ENCODE results near the gene RASL12. TPM values are rescaled to one million over a fixed set of nuclear protein-coding genes. Genes with fewer than 3 reads are reported as not detected.
A peak's percentile ranks its signal among the peaks of the same experiment; 100 is the strongest.

Gene RASL12
- total and polyA plus RNA-seq, 2 of the 4 experiments (the other 2 are of a cell fraction) = 0.18 to 0.22 TPM

DNA sequence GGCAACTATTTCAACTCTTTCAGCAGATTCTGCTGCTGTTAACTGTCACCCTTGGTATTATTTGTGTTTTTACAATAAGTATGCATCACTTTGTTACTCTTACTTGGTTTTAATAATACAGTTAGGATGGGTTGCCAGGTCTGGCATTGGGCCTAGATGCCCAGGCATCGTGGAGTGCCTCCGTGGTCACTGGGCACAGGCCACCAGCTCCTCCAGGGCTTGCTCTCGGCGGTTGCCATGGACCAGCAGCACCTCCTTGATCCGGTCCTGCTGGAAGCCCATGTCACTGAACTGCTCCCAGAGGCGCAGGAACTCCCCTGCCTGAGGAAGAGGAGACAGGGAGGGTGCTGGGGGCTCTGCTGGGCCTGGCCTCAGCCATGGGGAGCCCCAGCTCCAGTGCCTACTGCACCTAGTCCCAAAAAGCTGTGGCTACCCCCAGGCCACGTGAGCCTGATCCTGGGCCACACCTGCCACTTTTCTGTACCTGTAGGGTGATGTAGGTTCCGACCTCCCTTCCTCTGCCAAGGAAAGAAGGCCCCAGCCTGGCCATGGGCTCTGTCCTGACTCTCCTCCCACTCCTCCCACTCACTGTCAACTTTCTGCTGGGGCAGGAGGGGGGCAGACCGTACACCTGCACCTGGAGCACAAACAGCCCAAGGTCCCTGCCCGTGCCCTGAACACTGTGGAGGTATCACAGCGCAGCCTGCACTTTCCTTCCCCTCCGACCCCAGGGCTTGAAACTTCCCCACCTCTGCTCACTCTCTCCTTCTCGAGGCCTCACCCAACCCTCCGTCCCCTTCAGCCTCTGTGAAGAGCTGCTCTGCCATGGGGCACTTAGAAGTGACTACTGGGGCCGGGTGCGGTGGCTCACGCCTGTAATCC lies 25.4 kb upstream of the RASL12 start (continued):
- TF ChIP-seq, protein P1, sequence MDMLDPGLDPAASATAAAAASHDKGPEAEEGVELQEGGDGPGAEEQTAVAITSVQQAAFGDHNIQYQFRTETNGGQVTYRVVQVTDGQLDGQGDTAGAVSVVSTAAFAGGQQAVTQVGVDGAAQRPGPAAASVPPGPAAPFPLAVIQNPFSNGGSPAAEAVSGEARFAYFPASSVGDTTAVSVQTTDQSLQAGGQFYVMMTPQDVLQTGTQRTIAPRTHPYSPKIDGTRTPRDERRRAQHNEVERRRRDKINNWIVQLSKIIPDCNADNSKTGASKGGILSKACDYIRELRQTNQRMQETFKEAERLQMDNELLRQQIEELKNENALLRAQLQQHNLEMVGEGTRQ (IDR thresholded peaks at IDR 0.05; ENCODE audit: low read depth, low read length) = no peak

DNA sequence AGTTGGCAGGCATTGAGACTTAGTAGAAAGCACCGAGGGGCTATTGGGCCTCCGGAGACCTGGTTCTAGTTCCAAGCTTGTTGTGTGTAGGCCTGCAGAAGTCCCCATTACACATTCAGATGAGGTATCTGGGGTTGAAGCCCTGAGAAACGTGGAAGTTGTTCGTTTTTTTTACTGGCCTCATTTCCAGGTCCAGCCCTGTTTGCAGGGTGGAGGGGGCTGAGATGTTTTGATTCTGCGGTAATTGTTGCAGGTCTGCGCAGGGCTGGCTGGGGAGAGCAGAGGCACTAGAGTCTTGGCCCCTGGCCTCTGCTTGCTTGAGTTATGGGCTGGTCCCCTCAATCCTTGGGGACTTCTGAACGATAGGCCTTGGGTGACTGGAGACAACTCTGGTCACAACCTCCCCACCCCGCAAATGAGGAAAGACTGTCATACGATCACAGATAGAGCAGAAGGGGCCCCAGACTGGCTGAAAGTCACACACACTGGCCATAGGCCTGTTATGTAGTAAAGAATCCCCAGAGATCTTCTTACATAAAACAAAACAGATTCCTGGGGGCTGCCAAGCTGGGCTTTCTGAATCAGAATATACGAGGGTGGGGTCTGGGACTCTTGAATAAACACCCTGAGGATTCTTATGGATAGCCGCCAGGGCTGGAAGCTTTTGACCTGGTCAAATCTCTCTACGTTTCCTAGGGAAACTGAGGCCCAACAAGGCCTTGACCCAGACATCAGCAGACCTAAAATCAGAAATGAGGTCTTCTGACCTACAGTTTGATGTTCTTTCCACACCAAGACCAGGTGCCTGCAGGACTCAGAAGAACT lies 24.4 kb upstream of the RASL12 start:
- Histone ChIP-seq H2BK15ac (ENCODE audit: low read depth, low read length) (no peak overlapping the region), H4K20me1 (ENCODE audit: insufficient read depth, low read length) (no peaks in the 10 kb centered on the region), H2AK9ac (replicated peaks; ENCODE audit: low read depth, low read length, poor library complexity) (no peak overlapping the region), H3K4ac (ENCODE audit: low read depth, low read length) (no peak overlapping the region), H3K4me1 (ENCODE audit: control insufficient read depth, insufficient read depth, low read length) (peaks cover 22% of the 10 kb centered on the region), H3K18ac (ENCODE audit: low read depth, low read length) (no peak overlapping the region), H4K91ac (ENCODE audit: insufficient read depth, low read depth, low read length) (no peak overlapping the region), H2BK20ac (ENCODE audit: low read depth, low read length) (no peak overlapping the region), H2BK120ac (ENCODE audit: low read depth, low read length) (no peak overlapping the region), H3K23ac (ENCODE audit: low read depth, low read length) (no peak overlapping the region), H3K9me3 (ENCODE audit: control insufficient read depth, insufficient read depth, low read length) (no peaks in the 10 kb centered on the region), H3K4me2 (ENCODE audit: low read depth, low read length) (no peak overlapping the region), H3K4me3 (ENCODE audit: insufficient read depth, low read depth, low read length) (no peak overlapping the region), H3K56ac (ENCODE audit: extremely low read depth, insufficient read depth, low read length) (no peak overlapping the region), H4K8ac (ENCODE audit: low read depth in 2 of 2, low read length in 2 of 2) (no peak overlapping the region), H3K9me1 (ENCODE audit: insufficient read depth, low read length) (no peaks in the 10 kb centered on the region), H3K27ac (ENCODE audit: insufficient read depth, low read length) (0 out of 2 replicates have a peak overlapping the region, but pooled peaks have one; percentile 15), H4K5ac (ENCODE audit: low read depth, low read length) (peak overlapping the region; percentile 1; the same call in 1 of the 2 replicates), H3K14ac (replicated peaks; ENCODE audit: low read depth, low read length) (no peak overlapping the region), H3K79me1 (ENCODE audit: low read depth in 1 of 2, low read length in 2 of 2) (no peaks in the 10 kb centered on the region), H2BK5ac (ENCODE audit: low read depth, low read length, poor library complexity, severe bottlenecking) (no peak overlapping the region), H3K27me3 (ENCODE audit: control insufficient read depth, insufficient read depth, low read length) (no peaks in the 10 kb centered on the region; the same call in 1 of the 2 replicates), H2AK5ac (ENCODE audit: low read depth, low read length) (no peak overlapping the region), H2AFZ (replicated peaks; ENCODE audit: low read length, poor library complexity) (no peak overlapping the region), H3K36me3 (ENCODE audit: control insufficient read depth, insufficient read depth, low read length) (0 out of 2 replicates have a peak, but pooled peaks cover 1% of the 10 kb centered on the region), H3K9ac (ENCODE audit: low read depth, low read length) (no peak overlapping the region; the same call in 1 of the 2 replicates)
- intact Hi-C loops (cut with micrococcal nuclease) (no loop called here), dilution Hi-C loops (cut with HindIII; ENCODE audit: low sequenced_read_pairs, unreplicated experiment) (no loop called here), in situ Hi-C loops (cut with MboI; ENCODE audit: low sequenced_read_pairs) (no loop called here)
- BruUV-seq (replicated peaks) = no TSS peak
- ChIA-PET POLR2A (ENCODE audit: unreplicated experiment) (no interaction called here), CTCF (interaction anchor here (1.2 kb wide), 1 partner anchor 9 kb away, joined by 4 read pairs; no protein-coding TSS in a partner anchor)
- DNase-seq (no peak), ATAC-seq (ENCODE audit: low read depth) (no peak)
- 31% methylated on average over 3 of the region's 12 CpGs; no CpG with 5 or more reads in 1 of the 2 experiments for WGBS, 2 experiments (ENCODE audit: extremely low coverage in 2 of 2, insufficient read length in 1 of 2)
- no peak for TF ChIP-seq NFE2L2 (IDR thresholded peaks at IDR 0.05; ENCODE audit: low read depth, low read length)
- no peak for TF ChIP-seq CEBPB (IDR thresholded peaks at IDR 0.05; ENCODE audit: low read depth, low read length)
- TF ChIP-seq MAZ (IDR thresholded peaks at IDR 0.05; ENCODE audit: borderline replicate concordance, low read depth, low read length) = no peak
- TF ChIP-seq, protein P1 (IDR thresholded peaks at IDR 0.05; ENCODE audit: low read depth, low read length) = no peak
- TF ChIP-seq RAD21 (IDR thresholded peaks at IDR 0.05; ENCODE audit: low read length) = no peak
- no peak for TF ChIP-seq RCOR1 (IDR thresholded peaks at IDR 0.05; ENCODE audit: insufficient replicate concordance, low read length)
- no peak for TF ChIP-seq POLR2A (IDR thresholded peaks at IDR 0.05; ENCODE audit: low read depth, low read length)
- no peak for TF ChIP-seq SMC3 (IDR thresholded peaks at IDR 0.05; ENCODE audit: low read depth, low read length)
- TF ChIP-seq CHD1 (IDR thresholded peaks at IDR 0.05; ENCODE audit: low read depth, low read length) = no peak
- TF ChIP-seq FOS (IDR thresholded peaks at IDR 0.05; ENCODE audit: low read depth, low read length) = no peak
- no peak for TF ChIP-seq MXI1 (IDR thresholded peaks at IDR 0.05; ENCODE audit: borderline replicate concordance, low read depth, low read length)

All from IMR-90 (cell line).